H1 (cell line): ENCODE results near the gene RASSF4. TPM values are rescaled to one million over a fixed set of nuclear protein-coding genes. Genes with fewer than 3 reads are reported as not detected.

Experiments used
- CTCF ChIA-PET: fragments of 300-600 bp; sonication (Branson Sonifier 250); formaldehyde crosslinking; loops from one replicate; lab custom pipeline; 2021; ENCODE audit not compliant: partially characterized antibody; lab: Charles Lee
- POLR2A ChIA-PET: fragments of 300-600 bp; sonication (Branson Sonifier 250); formaldehyde crosslinking; loops from one replicate; lab custom pipeline; 2021; ENCODE audit warnings: inconsistent platforms; ENCODE audit not compliant: partially characterized antibody; lab: Charles Lee
- DNase-seq, 2 experiments: peaks; one replicate each; pipeline versions ENCODE4 v3.0.0 to v3.0.0-alpha.2; 2010 to 2022; ENCODE audit warnings: low spot score in 2 of 2, low read depth in 1 of 2, mixed read lengths in 1 of 2
- FAIRE-seq: peaks from 2 replicates; lab custom pipeline; 2011; peaks lifted over from hg19 to GRCh38; lab: Jason Lieb, UNC
- H2AFZ ChIP-seq: 2 replicates; pipeline ENCODE4 v1.8.1; 2012; ENCODE audit warnings: low read length, inconsistent platforms
- H2AK5ac ChIP-seq: 2 replicates; pipeline ENCODE4 v1.6.1; 2013; ENCODE audit warnings: low read depth, low read length
- H2BK120ac ChIP-seq: replicated peaks from 2 replicates; pipeline ENCODE3; 2013; ENCODE audit warnings: low read depth, low read length, inconsistent platforms
- H2BK12ac ChIP-seq: 2 replicates; pipeline ENCODE4 v1.6.1; 2013; ENCODE audit warnings: low read depth, low read length
- H2BK15ac ChIP-seq: 2 replicates; pipeline ENCODE4 v1.6.1; 2013; ENCODE audit warnings: low read length
- H2BK20ac ChIP-seq: 2 replicates; pipeline ENCODE4 v1.6.1; 2013; ENCODE audit warnings: low read length
- H2BK5ac ChIP-seq: 2 replicates; pipeline ENCODE4 v1.6.1; 2013; ENCODE audit warnings: low read depth, low read length
- H3K14ac ChIP-seq: 2 replicates; pipeline ENCODE4 v1.6.1; 2013; ENCODE audit warnings: inconsistent platforms; ENCODE audit not compliant: insufficient read length
- H3K18ac ChIP-seq: 2 replicates; pipeline ENCODE4 v1.6.1; 2013; ENCODE audit warnings: low read length; ENCODE audit errors: extremely low read depth
- H3K23ac ChIP-seq: 2 replicates; pipeline ENCODE4 v1.6.1; 2013; ENCODE audit warnings: inconsistent platforms; ENCODE audit not compliant: insufficient read length
- H3K23me2 ChIP-seq: 2 replicates; pipeline ENCODE4 v1.6.1; 2013; ENCODE audit warnings: low read depth, low read length
- H3K27ac ChIP-seq: 2 replicates; pipeline ENCODE4 v1.6.1; 2011; ENCODE audit warnings: low read depth, low read length, inconsistent platforms
- H3K27me3 ChIP-seq, 4 experiments: replicated peaks in 1 of 4; 1 replicate in 1 of 4; 2 replicates in 3 of 4; pipeline versions ENCODE4 v1.6.1 to v1.8.1; 2011 to 2013; ENCODE audit warnings: low read length in 3 of 4, mild to moderate bottlenecking in 3 of 4, inconsistent platforms in 2 of 4, mixed read lengths in 2 of 4, moderate library complexity in 1 of 4; ENCODE audit not compliant: control insufficient read depth in 3 of 4, insufficient read depth in 3 of 4; ENCODE audit errors: extremely low read depth in 1 of 4
- H3K36me3 ChIP-seq, 4 experiments: 2 replicates each; pipeline versions ENCODE4 v1.6.1 to v1.8.1; 2011 to 2013; ENCODE audit warnings: mild to moderate bottlenecking in 4 of 4, low read length in 3 of 4, moderate library complexity in 2 of 4, control low read depth in 1 of 4, inconsistent platforms in 1 of 4; ENCODE audit not compliant: insufficient read depth in 4 of 4, control insufficient read depth in 2 of 4
- H3K4ac ChIP-seq: replicated peaks from 2 replicates; pipeline ENCODE3; 2013; ENCODE audit warnings: low read length, low read depth, mixed read lengths, inconsistent platforms; ENCODE audit not compliant: insufficient read length
- H3K4me1 ChIP-seq, 4 experiments: replicated peaks in 1 of 4; 1 replicate in 1 of 4; 2 replicates in 3 of 4; pipeline versions ENCODE4 v1.6.1 to v1.8.1; 2011 to 2013; ENCODE audit warnings: low read length in 3 of 4, inconsistent platforms in 2 of 4, mixed read lengths in 1 of 4; ENCODE audit not compliant: insufficient read depth in 4 of 4, control insufficient read depth in 3 of 4
- H3K4me2 ChIP-seq, 2 experiments: 2 replicates each; pipeline versions ENCODE4 v1.6.1 to v1.8.1; 2011 to 2013; ENCODE audit warnings: low read depth in 2 of 2, low read length in 2 of 2, control low read depth in 1 of 2, inconsistent platforms in 1 of 2, mild to moderate bottlenecking in 1 of 2; ENCODE audit not compliant: insufficient read depth in 1 of 2
- H3K4me3 ChIP-seq, 4 experiments: fragments of 200-600, 300-600 bp in 1 of 4; sonication (generic), shearing (Covaris generic), sonication (Bioruptor Twin) in 1 of 4; 2 replicates each; pipeline versions ENCODE4 v1.5.1 to v1.8.1; 2011 to 2016; ENCODE audit warnings: low read length in 4 of 4, low read depth in 3 of 4, control low read depth in 2 of 4, inconsistent platforms in 2 of 4, mild to moderate bottlenecking in 2 of 4, mixed read lengths in 1 of 4, moderate library complexity in 1 of 4; ENCODE audit not compliant: insufficient read depth in 2 of 4; ENCODE audit errors: extremely low read depth in 1 of 4
- H3K56ac ChIP-seq: replicated peaks from 2 replicates; pipeline ENCODE3; 2013; ENCODE audit warnings: low read depth, mild to moderate bottlenecking, mixed read lengths, low read length, inconsistent platforms; ENCODE audit not compliant: insufficient read length
- H3K79me1 ChIP-seq: 2 replicates; pipeline ENCODE4 v1.6.1; 2013; ENCODE audit warnings: low read depth, low read length, control low read depth
- H3K79me2 ChIP-seq, 2 experiments: 2 replicates each; pipeline versions ENCODE4 v1.6.1 to v1.8.1; 2012 to 2013; ENCODE audit warnings: low read length in 2 of 2, mild to moderate bottlenecking in 2 of 2, inconsistent platforms in 1 of 2; ENCODE audit not compliant: insufficient read depth in 2 of 2, control insufficient read depth in 1 of 2
- H3K9ac ChIP-seq, 4 experiments: replicated peaks in 1 of 4; 1 replicate in 1 of 4; 2 replicates in 3 of 4; pipeline versions ENCODE4 v1.6.1 to v1.8.1; 2011 to 2013; ENCODE audit warnings: low read depth in 3 of 4, low read length in 3 of 4, control low read depth in 2 of 4, mild to moderate bottlenecking in 2 of 4, moderate library complexity in 2 of 4, inconsistent platforms in 1 of 4; ENCODE audit errors: extremely low read depth in 1 of 4
- H3K9me3 ChIP-seq, 2 experiments: 2 replicates each; pipeline versions ENCODE4 v1.6.1 to v1.8.1; 2012 to 2013; ENCODE audit warnings: mild to moderate bottlenecking in 2 of 2, moderate library complexity in 2 of 2, control low read depth in 1 of 2, inconsistent platforms in 1 of 2, low read depth in 1 of 2, low read length in 1 of 2, mixed read lengths in 1 of 2; ENCODE audit not compliant: insufficient read depth in 2 of 2
- H4K20me1 ChIP-seq, 2 experiments: replicated peaks in 1 of 2; 2 replicates each; pipeline versions ENCODE3 to v1.8.1; 2011 to 2013; ENCODE audit warnings: inconsistent platforms in 2 of 2, low read length in 2 of 2, mild to moderate bottlenecking in 1 of 2; ENCODE audit not compliant: insufficient read depth in 2 of 2, control insufficient read depth in 1 of 2
- H4K5ac ChIP-seq: 2 replicates; pipeline ENCODE4 v1.6.1; 2013; ENCODE audit warnings: low read length, low read depth, mixed read lengths, inconsistent platforms; ENCODE audit not compliant: insufficient read length
- H4K8ac ChIP-seq: 2 replicates; pipeline ENCODE4 v1.8.0; 2013; ENCODE audit warnings: mild to moderate bottlenecking, moderate library complexity, low read length, inconsistent platforms; ENCODE audit not compliant: insufficient read depth; ENCODE audit errors: extremely low read depth
- H4K91ac ChIP-seq: replicated peaks from 2 replicates; pipeline ENCODE3; 2013; ENCODE audit warnings: low read length, mixed read lengths, inconsistent platforms; ENCODE audit not compliant: insufficient read length
- ATF2 ChIP-seq: IDR thresholded peaks from 2 replicates; pipeline ENCODE4 v1.6.1; 2012; ENCODE audit warnings: low read length, inconsistent platforms
- ATF3 ChIP-seq: IDR thresholded peaks from 2 replicates; pipeline ENCODE4 v1.6.1; 2011; ENCODE audit warnings: low read depth, mild to moderate bottlenecking, low read length; ENCODE audit not compliant: insufficient read depth
- BCL11A ChIP-seq, 2 experiments: IDR thresholded peaks; one replicate each; pipeline ENCODE4 v1.6.1; 2011; ENCODE audit warnings: low read depth in 2 of 2, low read length in 2 of 2, mild to moderate bottlenecking in 2 of 2
- JUN ChIP-seq: IDR thresholded peaks from 2 replicates; pipeline ENCODE4 v1.6.1; 2011; ENCODE audit warnings: low read depth, mild to moderate bottlenecking, improper control_type of control experiment, low read length
- JUND ChIP-seq: IDR thresholded peaks from 2 replicates; pipeline ENCODE4 v1.6.1; 2011; ENCODE audit warnings: mild to moderate bottlenecking, improper control_type of control experiment, low read length
- KDM1A ChIP-seq: fragments of 200-600, 300-600 bp; sonication (generic); IDR thresholded peaks from 2 replicates; pipeline ENCODE4 v1.7.1; 2016; ENCODE audit warnings: mild to moderate bottlenecking, low read length, borderline replicate concordance
- POLR2AphosphoS5 ChIP-seq: IDR thresholded peaks from 2 replicates; pipeline ENCODE4 v1.6.1; 2011; ENCODE audit warnings: low read depth, low read length
- WGBS, 2 experiments: shearing (Covaris generic) in 1 of 2; methylation state at CpG; one replicate each; pipeline versions ENCODE4 v1.1.6 to v1.1.7; 2013 to 2015; ENCODE audit warnings: low lambda C conversion rate in 2 of 2, mixed read lengths in 2 of 2, inconsistent platforms in 1 of 2, low coverage in 1 of 2, missing lambda C conversion rate in 1 of 2; ENCODE audit not compliant: insufficient replicate concordance in 2 of 2, insufficient coverage in 1 of 2, insufficient read length in 1 of 2; ENCODE audit errors: extremely low coverage in 1 of 2, missing lambda C conversion rate in 1 of 2; 5-methylcytosine and 5-hydroxymethylcytosine counted together
- polyA plus RNA-seq, 7 experiments: library from polyadenylated mRNA; depleted of rRNA in 3 of 7; stranded (reverse) in 5 of 7; unstranded in 2 of 7; fragments of >200 nt in 5 of 7; fragments of 200-250 nt in 2 of 7; gene quantifications; 1 replicate in 5 of 7; 2 replicates in 1 of 7; 4 replicates in 1 of 7; pipeline versions ENCODE4 v1.2.1 to v1.2.3, GENCODE V29; 2011 to 2013; ENCODE audit warnings: missing spikeins in 2 of 7, mixed read lengths in 2 of 7
- total RNA-seq: library from RNA; stranded (reverse); fragmentation: NEBNext Ultra II Directional; extraction: Animal tissue kit (Norgen Biotek cat#: 25700); gene quantifications from 2 replicates; pipeline ENCODE4 v1.2.1, GENCODE V29; 2021
- TF ChIP-seq, protein P1 (sequence below), 3 experiments: IDR thresholded peaks; 1 replicate in 2 of 3; 2 replicates in 1 of 3; pipeline versions ENCODE4 v1.5.1 to v1.6.1; 2011; ENCODE audit warnings: low read length in 3 of 3, mild to moderate bottlenecking in 3 of 3, inconsistent platforms in 2 of 3, low read depth in 1 of 3, moderate library complexity in 1 of 3; ENCODE audit not compliant: insufficient read depth in 1 of 3; ENCODE audit errors: control extremely low read depth in 1 of 3

Gene RASSF4
- total and polyA plus RNA-seq, 2 of the 8 experiments (the other 6 are each of a cell fraction or from before 2014, with no cell fraction given) = 14.3 to 14.5 TPM

GRCh38 chr10:44921061-44921460 lies 38.5 kb upstream of the RASSF4 start:
- FAIRE-seq (no peak), DNase-seq (peak in 1 of 2 experiments; percentile 22)
- Histone ChIP-seq H2BK15ac (peak overlapping the region; percentile 77; the same call in 1 of the 2 replicates), H3K36me3 (no peaks in the 10 kb centered on the region; a peak in 1 of 8 replicates), H2AFZ (no peak overlapping the region), H3K23me2 (peaks cover 4% of the 10 kb centered on the region; the same call in 1 of the 2 replicates), H2BK120ac (no peak overlapping the region), H3K14ac (no peak overlapping the region), H3K79me1 (no peaks in the 10 kb centered on the region), H2AK5ac (no peak overlapping the region), H3K79me2 (no peaks in the 10 kb centered on the region), H4K8ac (no peak overlapping the region), H3K9me3 (peaks cover 0 to 5% of the 10 kb centered on the region in 2 experiments; a peak in 2 of 4 replicates), H3K4ac (no peak overlapping the region), H3K27me3 (peaks cover 0 to 6% (median 2%) of the 10 kb centered on the region in 4 experiments; a peak in 2 of 7 replicates), H3K23ac (no peak overlapping the region), H2BK20ac (no peak overlapping the region), H3K4me1 (peaks cover 0 to 7% (median 0%) of the 10 kb centered on the region in 4 experiments; a peak in 1 of 7 replicates), H3K27ac (no peak overlapping the region), H4K20me1 (no peaks in the 10 kb centered on the region), H3K9ac (no peak overlapping the region), H3K18ac (no peak overlapping the region), H4K91ac (no peak overlapping the region), H3K4me3 (no peak overlapping the region), H3K56ac (no peak overlapping the region), H2BK5ac (no peak overlapping the region), H4K5ac (no peak overlapping the region), H2BK12ac (no peak overlapping the region), H3K4me2 (no peak overlapping the region)
- ChIA-PET CTCF (interaction anchor here (0.6 to 6.0 kb wide), 13 partner anchors 14 to 1297 kb away, joined by 3 to 35 read pairs (median 3); no protein-coding TSS in a partner anchor), POLR2A (interaction anchor here (0.7 to 0.9 kb wide), 3 partner anchors 25 to 79 kb away, joined by 3 read pairs; partner anchors contain the start of gene ZNF22)
- whole genome bisulfite sequencing, 2 experiments = 95% methylated on average over 5 of the region's 5 CpGs; no CpG with 5 or more reads in 1 of the 2 experiments
- no peak for TF ChIP-seq POLR2AphosphoS5
- no peak for TF ChIP-seq ATF2
- TF ChIP-seq JUN = no peak
- no peak for TF ChIP-seq KDM1A
- no peak for TF ChIP-seq JUND
- TF ChIP-seq ATF3 = no peak
- TF ChIP-seq, protein P1, sequence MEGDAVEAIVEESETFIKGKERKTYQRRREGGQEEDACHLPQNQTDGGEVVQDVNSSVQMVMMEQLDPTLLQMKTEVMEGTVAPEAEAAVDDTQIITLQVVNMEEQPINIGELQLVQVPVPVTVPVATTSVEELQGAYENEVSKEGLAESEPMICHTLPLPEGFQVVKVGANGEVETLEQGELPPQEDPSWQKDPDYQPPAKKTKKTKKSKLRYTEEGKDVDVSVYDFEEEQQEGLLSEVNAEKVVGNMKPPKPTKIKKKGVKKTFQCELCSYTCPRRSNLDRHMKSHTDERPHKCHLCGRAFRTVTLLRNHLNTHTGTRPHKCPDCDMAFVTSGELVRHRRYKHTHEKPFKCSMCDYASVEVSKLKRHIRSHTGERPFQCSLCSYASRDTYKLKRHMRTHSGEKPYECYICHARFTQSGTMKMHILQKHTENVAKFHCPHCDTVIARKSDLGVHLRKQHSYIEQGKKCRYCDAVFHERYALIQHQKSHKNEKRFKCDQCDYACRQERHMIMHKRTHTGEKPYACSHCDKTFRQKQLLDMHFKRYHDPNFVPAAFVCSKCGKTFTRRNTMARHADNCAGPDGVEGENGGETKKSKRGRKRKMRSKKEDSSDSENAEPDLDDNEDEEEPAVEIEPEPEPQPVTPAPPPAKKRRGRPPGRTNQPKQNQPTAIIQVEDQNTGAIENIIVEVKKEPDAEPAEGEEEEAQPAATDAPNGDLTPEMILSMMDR (IDR thresholded peaks at IDR 0.05; ENCODE audit: control extremely low read depth in 1 of 3, insufficient read depth in 1 of 3, low read depth in 1 of 3, low read length in 3 of 3) = no peak
- no peak for TF ChIP-seq BCL11A (IDR thresholded peaks at IDR 0.05; ENCODE audit: low read depth in 2 of 2, low read length in 2 of 2)
